ENCODE measurements around the gene COL15A1. TPM values are rescaled to one million over a fixed set of nuclear protein-coding genes. Genes with fewer than 3 reads are reported as not detected.

Gene COL15A1
- polyA plus RNA-seq (2011; rRNA removed) (3.0 and 3.2 TPM in 2 replicates), polyA minus RNA-seq (2011; rRNA and poly(A)+ RNA removed) (2.0 and 2.8 TPM in 2 replicates)

DNA sequence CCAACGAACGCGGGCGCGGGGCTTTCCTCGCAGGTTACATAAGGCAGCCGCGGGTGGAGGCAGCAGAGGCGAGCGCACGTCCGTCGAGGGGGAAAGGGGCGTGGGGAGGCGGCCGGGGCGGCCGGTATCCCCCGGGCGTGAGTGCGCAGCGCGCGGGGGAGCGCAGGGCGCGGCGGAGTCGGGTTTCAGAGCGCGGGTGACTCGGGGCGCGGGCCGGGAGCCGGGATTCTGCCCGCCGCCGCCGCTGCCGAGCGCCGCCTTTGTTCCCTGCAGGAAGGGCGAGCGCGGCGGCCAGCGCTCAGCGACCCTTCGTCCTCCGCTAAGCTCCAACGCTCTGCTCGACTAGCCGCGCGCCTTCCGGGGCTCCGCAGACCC, at the start of gene COL15A1:
COL15A1 (plus strand) TSS at position 226 of the 375 bp plus-strand sequence. CDS start 155 bp downstream, outside the sequence.
- DNase-seq (ENCODE audit: low read depth, low spot score): no peak
- ChIA-PET CTCF (no interaction called here), POLR2A (no interaction called here)
- Histone ChIP-seq H3K9me3 (ENCODE audit: control insufficient read depth, insufficient read depth, low read length) (no peaks in the 10 kb centered on the region; the same call in 1 of the 2 replicates), H3K27me3 (ENCODE audit: control insufficient read depth, insufficient read depth, low read length) (peaks cover 79% of the 10 kb centered on the region), H3K4me3 (ENCODE audit: low read depth, low read length) (peak within 1 kb of the TSS; percentile 64), H3K27ac (ENCODE audit: low read depth, low read length) (no peak within 1 kb of the TSS)
- TF ChIP-seq, protein P1, sequence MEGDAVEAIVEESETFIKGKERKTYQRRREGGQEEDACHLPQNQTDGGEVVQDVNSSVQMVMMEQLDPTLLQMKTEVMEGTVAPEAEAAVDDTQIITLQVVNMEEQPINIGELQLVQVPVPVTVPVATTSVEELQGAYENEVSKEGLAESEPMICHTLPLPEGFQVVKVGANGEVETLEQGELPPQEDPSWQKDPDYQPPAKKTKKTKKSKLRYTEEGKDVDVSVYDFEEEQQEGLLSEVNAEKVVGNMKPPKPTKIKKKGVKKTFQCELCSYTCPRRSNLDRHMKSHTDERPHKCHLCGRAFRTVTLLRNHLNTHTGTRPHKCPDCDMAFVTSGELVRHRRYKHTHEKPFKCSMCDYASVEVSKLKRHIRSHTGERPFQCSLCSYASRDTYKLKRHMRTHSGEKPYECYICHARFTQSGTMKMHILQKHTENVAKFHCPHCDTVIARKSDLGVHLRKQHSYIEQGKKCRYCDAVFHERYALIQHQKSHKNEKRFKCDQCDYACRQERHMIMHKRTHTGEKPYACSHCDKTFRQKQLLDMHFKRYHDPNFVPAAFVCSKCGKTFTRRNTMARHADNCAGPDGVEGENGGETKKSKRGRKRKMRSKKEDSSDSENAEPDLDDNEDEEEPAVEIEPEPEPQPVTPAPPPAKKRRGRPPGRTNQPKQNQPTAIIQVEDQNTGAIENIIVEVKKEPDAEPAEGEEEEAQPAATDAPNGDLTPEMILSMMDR (IDR thresholded peaks at IDR 0.05; ENCODE audit: low read depth, low read length): no peak

DNA sequence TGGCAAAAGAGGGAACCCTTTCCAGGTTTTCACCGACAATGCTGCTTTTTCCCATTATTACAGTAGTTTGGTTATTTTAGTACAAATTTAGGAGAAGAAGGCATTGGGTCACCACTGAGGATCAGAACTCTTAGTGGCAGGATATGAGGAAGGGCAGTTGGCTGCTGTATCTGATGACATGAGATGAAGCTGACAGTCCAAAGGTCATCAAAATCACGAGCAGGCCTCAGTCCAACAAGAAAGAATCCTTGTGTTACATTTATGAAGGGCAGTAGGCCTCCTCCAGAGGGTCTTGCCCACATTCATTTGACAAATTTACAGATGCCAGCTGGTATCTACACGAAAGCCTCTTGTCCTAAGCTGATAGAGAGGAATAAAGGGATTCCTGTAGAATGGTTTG, 49.5 kb upstream of the COL15A1 start:
- H3K27ac ChIP-seq (ENCODE audit: low read depth, low read length): no peak overlapping the region
- H3K9me3 ChIP-seq (ENCODE audit: control insufficient read depth, insufficient read depth, low read length): no peaks in the 10 kb centered on the region
- no peaks in the 10 kb centered on the region for H3K27me3 ChIP-seq (ENCODE audit: control insufficient read depth, insufficient read depth, low read length)
- DNase-seq (ENCODE audit: low read depth, low spot score): no peak
- TF ChIP-seq, protein P1 (IDR thresholded peaks at IDR 0.05; ENCODE audit: low read depth, low read length): no peak
- ChIA-PET POLR2A (interaction anchor here (0.7 kb wide), 1 partner anchor 29 kb away, joined by 5 read pairs; no protein-coding TSS in a partner anchor), CTCF (interaction anchor here (0.7 kb wide), 1 partner anchor 1193 kb away, joined by 3 read pairs; no protein-coding TSS in a partner anchor)
- H3K4me3 ChIP-seq (ENCODE audit: low read depth, low read length): no peak overlapping the region

DNA sequence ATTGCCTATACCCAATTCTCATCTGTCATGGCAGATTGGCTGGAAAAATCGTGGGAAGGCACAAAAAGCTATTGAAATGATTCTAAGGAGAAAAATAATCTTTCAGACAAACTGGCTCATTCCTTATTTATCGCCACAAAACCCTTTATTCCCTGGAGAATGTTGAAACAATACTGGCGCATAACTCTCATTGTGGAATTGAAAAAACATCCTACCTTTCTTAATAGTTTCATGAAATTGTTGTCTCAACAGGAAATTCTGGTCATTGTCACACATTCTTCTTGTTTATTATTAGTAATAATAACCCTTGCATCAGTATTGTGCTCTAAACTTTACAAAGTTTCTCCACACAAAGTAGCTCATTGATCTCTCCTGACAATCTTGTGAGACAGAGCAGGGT, 48.9 kb upstream of the COL15A1 start:
- DNase-seq (ENCODE audit: low read depth, low spot score): no peak
- Histone ChIP-seq H3K9me3 (ENCODE audit: control insufficient read depth, insufficient read depth, low read length) (no peaks in the 10 kb centered on the region), H3K4me3 (ENCODE audit: low read depth, low read length) (no peak overlapping the region), H3K27ac (ENCODE audit: low read depth, low read length) (no peak overlapping the region), H3K27me3 (ENCODE audit: control insufficient read depth, insufficient read depth, low read length) (no peaks in the 10 kb centered on the region)
- ChIA-PET POLR2A (no interaction called here), CTCF (no interaction called here)
- TF ChIP-seq, protein P1 (IDR thresholded peaks at IDR 0.05; ENCODE audit: low read depth, low read length): no peak

DNA sequence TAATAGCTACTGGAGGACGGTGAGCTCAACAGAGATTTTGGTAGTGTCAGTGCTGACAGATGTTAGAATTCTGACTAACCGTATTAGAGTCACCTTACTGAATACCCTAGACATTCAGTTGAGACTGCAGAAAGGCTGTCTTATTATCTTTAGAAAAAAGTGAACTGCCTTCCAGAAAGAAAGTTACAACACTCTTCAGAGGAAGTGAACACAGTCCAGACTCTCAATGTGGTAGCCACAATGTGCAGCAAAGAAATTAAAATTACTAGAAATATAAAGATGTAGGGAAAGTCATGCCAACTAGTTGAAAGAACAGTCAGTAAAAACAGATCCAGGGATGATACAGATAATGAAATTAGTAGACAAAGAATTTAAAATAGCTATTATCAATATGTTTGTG, 47.1 kb upstream of the COL15A1 start:
- Histone ChIP-seq H3K27me3 (ENCODE audit: control insufficient read depth, insufficient read depth, low read length) (no peaks in the 10 kb centered on the region), H3K27ac (ENCODE audit: low read depth, low read length) (no peak overlapping the region), H3K4me3 (ENCODE audit: low read depth, low read length) (no peak overlapping the region), H3K9me3 (ENCODE audit: control insufficient read depth, insufficient read depth, low read length) (no peaks in the 10 kb centered on the region)
- TF ChIP-seq, protein P1 (IDR thresholded peaks at IDR 0.05; ENCODE audit: low read depth, low read length): no peak
- DNase-seq (ENCODE audit: low read depth, low spot score): no peak
- ChIA-PET POLR2A (no interaction called here), CTCF (no interaction called here)

DNA sequence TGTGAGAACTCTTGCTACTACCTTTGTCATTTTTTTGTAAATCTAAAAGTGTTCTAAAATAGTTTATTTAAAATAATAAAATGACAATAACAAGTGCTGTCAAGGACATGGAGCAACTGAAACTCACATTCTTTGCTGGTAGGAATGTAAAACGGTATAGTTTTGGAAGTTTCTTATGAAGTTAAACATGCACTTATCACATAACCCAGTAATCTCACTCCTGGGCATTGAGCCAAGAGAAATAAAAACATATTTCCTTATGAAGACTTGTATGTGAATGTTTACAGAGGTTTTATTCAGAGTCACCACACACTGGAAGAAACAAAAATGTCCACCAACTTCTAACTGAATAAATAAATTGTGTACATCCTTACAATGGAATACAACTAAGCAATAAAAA, 46.0 kb upstream of the COL15A1 start:
- TF ChIP-seq, protein P1 (IDR thresholded peaks at IDR 0.05; ENCODE audit: low read depth, low read length): no peak
- no peak for DNase-seq (ENCODE audit: low read depth, low spot score)
- ChIA-PET POLR2A (no interaction called here), CTCF (no interaction called here)
- no peaks in the 10 kb centered on the region for H3K27me3 ChIP-seq (ENCODE audit: control insufficient read depth, insufficient read depth, low read length)
- no peak overlapping the region for H3K4me3 ChIP-seq (ENCODE audit: low read depth, low read length)
- no peaks in the 10 kb centered on the region for H3K9me3 ChIP-seq (ENCODE audit: control insufficient read depth, insufficient read depth, low read length)
- H3K27ac ChIP-seq (ENCODE audit: low read depth, low read length): no peak overlapping the region

All from AG04450 (cell line).